ENCODE results near the gene XRCC1.

DNA sequence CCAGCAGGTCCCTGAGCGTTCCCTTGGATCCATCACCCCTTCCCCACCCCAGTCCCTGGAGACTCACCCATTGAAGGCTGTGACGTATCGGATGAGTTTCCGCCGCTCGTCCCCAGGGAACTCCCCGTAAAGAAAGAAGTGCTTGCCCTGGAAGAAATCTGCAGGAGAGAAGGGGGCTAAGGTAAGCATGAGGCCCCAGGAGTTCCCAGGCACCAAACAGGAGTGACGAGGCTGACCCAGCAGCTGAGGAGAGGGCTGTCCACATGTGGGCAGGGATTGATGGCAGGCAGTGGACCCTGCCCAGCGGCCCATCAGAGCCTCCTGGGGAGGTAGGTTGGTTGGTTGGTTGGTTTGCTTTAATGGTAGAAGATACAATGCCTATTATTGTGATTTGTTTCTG lies 31.2 kb downstream of the XRCC1 start:
- TF ChIP-seq, protein P1, sequence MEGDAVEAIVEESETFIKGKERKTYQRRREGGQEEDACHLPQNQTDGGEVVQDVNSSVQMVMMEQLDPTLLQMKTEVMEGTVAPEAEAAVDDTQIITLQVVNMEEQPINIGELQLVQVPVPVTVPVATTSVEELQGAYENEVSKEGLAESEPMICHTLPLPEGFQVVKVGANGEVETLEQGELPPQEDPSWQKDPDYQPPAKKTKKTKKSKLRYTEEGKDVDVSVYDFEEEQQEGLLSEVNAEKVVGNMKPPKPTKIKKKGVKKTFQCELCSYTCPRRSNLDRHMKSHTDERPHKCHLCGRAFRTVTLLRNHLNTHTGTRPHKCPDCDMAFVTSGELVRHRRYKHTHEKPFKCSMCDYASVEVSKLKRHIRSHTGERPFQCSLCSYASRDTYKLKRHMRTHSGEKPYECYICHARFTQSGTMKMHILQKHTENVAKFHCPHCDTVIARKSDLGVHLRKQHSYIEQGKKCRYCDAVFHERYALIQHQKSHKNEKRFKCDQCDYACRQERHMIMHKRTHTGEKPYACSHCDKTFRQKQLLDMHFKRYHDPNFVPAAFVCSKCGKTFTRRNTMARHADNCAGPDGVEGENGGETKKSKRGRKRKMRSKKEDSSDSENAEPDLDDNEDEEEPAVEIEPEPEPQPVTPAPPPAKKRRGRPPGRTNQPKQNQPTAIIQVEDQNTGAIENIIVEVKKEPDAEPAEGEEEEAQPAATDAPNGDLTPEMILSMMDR (IDR thresholded peaks at IDR 0.05): no peak
- TF ChIP-seq POLR2A (IDR thresholded peaks at IDR 0.05): no peak
